AG04449 (cell line): ENCODE measurements around the gene WNT2B.
A peak's percentile ranks its signal among the peaks of the same experiment; 100 is the strongest.

Experiments
- CTCF ChIA-PET: fragments of 350-600 bp; formaldehyde crosslinking; extraction: SDS; loops from one replicate; lab custom pipeline; 2021; ENCODE audit warnings: antibody characterized with exemption; lab: Yijun Ruan, JAX
- POLR2A ChIA-PET: fragments of 400-600, 350-600 bp; formaldehyde crosslinking; extraction: SDS; loops from one replicate; lab custom pipeline; 2020; ENCODE audit warnings: antibody characterized with exemption, inconsistent platforms; lab: Yijun Ruan, JAX
- DNase-seq: peaks from one replicate; pipeline ENCODE4 v3.0.0-alpha.2; 2010; ENCODE audit warnings: low read depth, low spot score
- H3K4me3 ChIP-seq: 2 replicates; pipeline ENCODE4 v1.5.1; 2011; ENCODE audit warnings: low read depth, mild to moderate bottlenecking, control low read depth, low read length
- TF ChIP-seq, protein P1 (sequence below): IDR thresholded peaks from one replicate; pipeline ENCODE4 v1.5.1; 2011; ENCODE audit warnings: mild to moderate bottlenecking, moderate library complexity, low read length, control low read depth, inconsistent platforms; ENCODE audit not compliant: insufficient read depth; ENCODE audit errors: missing control alignments

The WNT2B gene

DNA sequence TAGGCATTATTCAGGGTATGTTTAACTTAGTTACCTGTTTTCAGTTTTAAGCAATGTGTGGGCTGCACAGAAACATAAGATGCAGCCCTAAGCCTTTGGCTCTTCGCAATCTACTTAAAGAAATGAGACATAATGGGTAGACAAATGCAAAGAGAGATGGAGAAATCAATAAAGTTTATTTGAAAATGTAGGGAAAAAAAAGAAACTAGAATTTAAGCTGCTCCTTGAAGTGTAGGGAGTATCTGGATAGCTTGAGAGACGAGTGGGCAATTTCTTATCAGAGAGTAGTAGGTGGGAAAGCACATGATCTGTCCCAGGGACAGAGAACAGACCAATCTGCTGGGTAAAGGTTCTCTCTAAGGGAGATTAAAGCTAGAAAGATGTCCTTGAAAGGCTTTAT lies 8.9 kb downstream of the WNT2B start:
- DNase-seq, result no peak
- H3K4me3 ChIP-seq, result no peak overlapping the region
- TF ChIP-seq, protein P1, sequence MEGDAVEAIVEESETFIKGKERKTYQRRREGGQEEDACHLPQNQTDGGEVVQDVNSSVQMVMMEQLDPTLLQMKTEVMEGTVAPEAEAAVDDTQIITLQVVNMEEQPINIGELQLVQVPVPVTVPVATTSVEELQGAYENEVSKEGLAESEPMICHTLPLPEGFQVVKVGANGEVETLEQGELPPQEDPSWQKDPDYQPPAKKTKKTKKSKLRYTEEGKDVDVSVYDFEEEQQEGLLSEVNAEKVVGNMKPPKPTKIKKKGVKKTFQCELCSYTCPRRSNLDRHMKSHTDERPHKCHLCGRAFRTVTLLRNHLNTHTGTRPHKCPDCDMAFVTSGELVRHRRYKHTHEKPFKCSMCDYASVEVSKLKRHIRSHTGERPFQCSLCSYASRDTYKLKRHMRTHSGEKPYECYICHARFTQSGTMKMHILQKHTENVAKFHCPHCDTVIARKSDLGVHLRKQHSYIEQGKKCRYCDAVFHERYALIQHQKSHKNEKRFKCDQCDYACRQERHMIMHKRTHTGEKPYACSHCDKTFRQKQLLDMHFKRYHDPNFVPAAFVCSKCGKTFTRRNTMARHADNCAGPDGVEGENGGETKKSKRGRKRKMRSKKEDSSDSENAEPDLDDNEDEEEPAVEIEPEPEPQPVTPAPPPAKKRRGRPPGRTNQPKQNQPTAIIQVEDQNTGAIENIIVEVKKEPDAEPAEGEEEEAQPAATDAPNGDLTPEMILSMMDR, result no peak
- ChIA-PET CTCF (interaction anchor here (2.0 kb wide), 1 partner anchor 97 kb away, joined by 5 read pairs; no protein-coding TSS in a partner anchor), POLR2A (no interaction called here)

GRCh38 chr1:112518186-112518585 lies 9.4 kb downstream of the WNT2B start:
- POLR2A ChIA-PET, result no interaction called here

DNA sequence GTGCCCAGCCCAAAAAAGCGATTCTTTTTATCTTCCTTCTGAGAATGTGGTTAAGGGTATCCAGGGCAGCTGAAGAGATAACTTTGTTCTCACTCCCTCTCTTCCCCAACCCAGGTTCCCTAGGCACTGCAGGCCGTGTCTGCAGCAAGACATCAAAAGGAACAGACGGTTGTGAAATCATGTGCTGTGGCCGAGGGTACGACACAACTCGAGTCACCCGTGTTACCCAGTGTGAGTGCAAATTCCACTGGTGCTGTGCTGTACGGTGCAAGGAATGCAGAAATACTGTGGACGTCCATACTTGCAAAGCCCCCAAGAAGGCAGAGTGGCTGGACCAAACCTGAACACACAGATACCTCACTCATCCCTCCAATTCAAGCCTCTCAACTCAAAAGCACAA lies 11.4 kb downstream of the WNT2B start:
- DNase-seq, result no peak
- H3K4me3 ChIP-seq, result no peak overlapping the region
- TF ChIP-seq, protein P1, result no peak
- CTCF ChIA-PET, result no interaction called here
- POLR2A ChIA-PET, result no interaction called here

More at GRCh38 chr1:112518186-112518585, 9.4 kb downstream of the WNT2B start:
- CTCF ChIA-PET, result interaction anchor here (1.4 to 2.0 kb wide), 2 partner anchors 17 to 96 kb away, joined by 5 to 7 read pairs; no protein-coding TSS in a partner anchor
- no peak overlapping the region for H3K4me3 ChIP-seq
- TF ChIP-seq, protein P1, result no peak
- DNase-seq, result no peak

- TF ChIP-seq, protein P1, result no peak
- DNase-seq, result peak; percentile 85
- POLR2A ChIA-PET, result interaction anchor here (0.6 to 1.3 kb wide), 7 partner anchors 9 to 96 kb away, joined by 3 to 6 read pairs (median 5); partner anchors contain the start of genes CAPZA1 and ST7L
- no peak overlapping the region for H3K4me3 ChIP-seq
- CTCF ChIA-PET, result interaction anchor here (1.0 to 3.5 kb wide), 10 partner anchors 10 to 134 kb away, joined by 3 to 17 read pairs (median 6); partner anchors contain the start of gene WNT2B
Measured at GRCh38 chr1:112522621-112523020, 13.9 kb downstream of the WNT2B start.

GRCh38 chr1:112524251-112524650 lies 15.5 kb downstream of the WNT2B start:
- DNase-seq, result no peak
- CTCF ChIA-PET, result interaction anchor here (0.8 to 3.5 kb wide), 5 partner anchors 15 to 133 kb away, joined by 4 to 12 read pairs (median 6); no protein-coding TSS in a partner anchor
- POLR2A ChIA-PET, result interaction anchor here (0.8 kb wide), 1 partner anchor 23 kb away, joined by 4 read pairs; no protein-coding TSS in a partner anchor

GRCh38 chr1:112524986-112525385 lies 16.2 kb downstream of the WNT2B start:
- ChIA-PET POLR2A (no interaction called here), CTCF (interaction anchor here (1.1 to 3.5 kb wide), 3 partner anchors 9 to 89 kb away, joined by 3 to 12 read pairs (median 4); no protein-coding TSS in a partner anchor)
- H3K4me3 ChIP-seq, result no peak overlapping the region
- DNase-seq, result no peak
- TF ChIP-seq, protein P1, result no peak

More at GRCh38 chr1:112524251-112524650, 15.5 kb downstream of the WNT2B start:
- H3K4me3 ChIP-seq, result no peak overlapping the region
- TF ChIP-seq, protein P1, result no peak
